KMS-11 (cell line): Measurements from ENCODE around the gene CEL.
"Not testable (repeated sequence)": the region's sequence is repeated elsewhere in the genome, so short reads cannot be mapped to it uniquely, and the experiment has no call there.

Source experiments
- H2AFZ ChIP-seq: fragments of 200-600 bp; sonication (generic); 2 replicates; pipeline ENCODE4 v1.6.1; 2016; ENCODE audit warnings: antibody characterized with exemption, mixed run types, low read depth
- H3K27ac ChIP-seq: fragments of 200-600 bp; sonication (generic); 2 replicates; pipeline ENCODE4 v1.6.1; 2016; ENCODE audit warnings: mild to moderate bottlenecking, mixed run types
- H3K27me3 ChIP-seq: fragments of 200-600 bp; sonication (generic); 2 replicates; pipeline ENCODE4 v1.6.1; 2017; ENCODE audit warnings: mild to moderate bottlenecking, low read depth, mixed run types, moderate library complexity; ENCODE audit not compliant: insufficient read depth
- H3K36me3 ChIP-seq: fragments of 200-600 bp; sonication (generic); 2 replicates; pipeline ENCODE4 v1.6.1; 2017; ENCODE audit warnings: mild to moderate bottlenecking, mixed run types; ENCODE audit not compliant: insufficient read depth
- H3K4me1 ChIP-seq: fragments of 200-600 bp; sonication (generic); 2 replicates; pipeline ENCODE4 v1.6.1; 2016; ENCODE audit warnings: mild to moderate bottlenecking, low read depth, mixed run types; ENCODE audit not compliant: poor library complexity, severe bottlenecking
- H3K4me2 ChIP-seq: fragments of 200-600 bp; sonication (generic); 2 replicates; pipeline ENCODE4 v1.7.0; 2016; ENCODE audit warnings: mild to moderate bottlenecking, mixed run types
- H3K4me3 ChIP-seq: fragments of 200-600 bp; sonication (generic); IDR thresholded peaks from 2 replicates; pipeline ENCODE4 v1.6.1; 2017; ENCODE audit warnings: low read depth, low read length, mixed read lengths; ENCODE audit not compliant: insufficient read depth
- H3K79me2 ChIP-seq: fragments of 200-600 bp; sonication (generic); 2 replicates; pipeline ENCODE4 v1.6.1; 2016; ENCODE audit warnings: low read depth, mixed run types; ENCODE audit not compliant: insufficient read depth
- H3K9ac ChIP-seq: fragments of 200-600 bp; sonication (generic); 2 replicates; pipeline ENCODE4 v1.6.1; 2016; ENCODE audit warnings: mild to moderate bottlenecking, mixed run types
- H4K20me1 ChIP-seq: fragments of 200-600 bp; sonication (generic); 2 replicates; pipeline ENCODE4 v1.6.1; 2016; ENCODE audit warnings: mild to moderate bottlenecking, mixed run types; ENCODE audit not compliant: insufficient read depth
- CTCF ChIP-seq: fragments of 200-600 bp; sonication (generic); conservative IDR thresholded peaks from 2 replicates; pipeline ENCODE4 v1.6.1; 2017; ENCODE audit warnings: low read depth, mild to moderate bottlenecking, antibody characterized with exemption, low read length, moderate library complexity, mixed read lengths

CEL gene

DNA sequence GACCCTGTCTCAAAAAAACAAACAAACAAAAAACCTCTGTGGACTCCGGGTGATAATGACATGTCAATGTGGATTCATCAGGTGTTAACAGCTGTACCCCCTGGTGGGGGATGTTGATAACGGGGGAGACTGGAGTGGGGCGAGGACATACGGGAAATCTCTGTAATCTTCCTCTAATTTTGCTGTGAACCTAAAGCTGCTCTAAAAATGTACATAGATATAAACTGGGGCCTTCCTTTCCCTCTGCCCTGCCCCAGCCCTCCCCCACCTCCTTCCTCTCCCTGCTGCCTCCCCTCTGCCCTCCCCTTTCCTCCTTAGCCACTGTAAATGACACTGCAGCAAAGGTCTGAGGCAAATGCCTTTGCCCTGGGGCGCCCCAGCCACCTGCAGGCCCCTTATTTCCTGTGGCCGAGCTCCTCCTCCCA, 1.4 kb upstream of the CEL start:
- Histone ChIP-seq H3K36me3 (no peaks in the 10 kb centered on the region), H3K79me2 (no peaks in the 10 kb centered on the region), H3K4me1 (peaks cover 29% of the 10 kb centered on the region), H3K4me3 (no peak overlapping the region), H3K4me2 (0 out of 2 replicates have a peak overlapping the region, but pooled peaks have one; percentile 17), H3K27me3 (no peaks in the 10 kb centered on the region), H3K9ac (no peak overlapping the region), H3K27ac (no peak overlapping the region), H4K20me1 (no peaks in the 10 kb centered on the region), H2AFZ (no peak overlapping the region)
- TF ChIP-seq CTCF: no peak

GRCh38 chr9:133061019-133061763, 590 bp upstream of the CEL start:
- H3K4me2 ChIP-seq, H4K20me1 ChIP-seq, H2AFZ ChIP-seq, H3K36me3 ChIP-seq, H3K4me3 ChIP-seq, H3K79me2 ChIP-seq, H3K27me3 ChIP-seq, H3K9ac ChIP-seq, H3K27ac ChIP-seq: not testable (repeated sequence)
- peaks cover 29% of the 10 kb centered on the region for H3K4me1 ChIP-seq

GRCh38 chr9:133062569-133062968, 788 bp downstream of the CEL start:
- not testable (repeated sequence) for H4K20me1 ChIP-seq, H3K36me3 ChIP-seq, H3K27me3 ChIP-seq, H3K4me3 ChIP-seq, H3K9ac ChIP-seq, H3K79me2 ChIP-seq, H3K4me2 ChIP-seq, H2AFZ ChIP-seq, H3K27ac ChIP-seq
- H3K4me1 ChIP-seq: peaks cover 28% of the 10 kb centered on the region

DNA sequence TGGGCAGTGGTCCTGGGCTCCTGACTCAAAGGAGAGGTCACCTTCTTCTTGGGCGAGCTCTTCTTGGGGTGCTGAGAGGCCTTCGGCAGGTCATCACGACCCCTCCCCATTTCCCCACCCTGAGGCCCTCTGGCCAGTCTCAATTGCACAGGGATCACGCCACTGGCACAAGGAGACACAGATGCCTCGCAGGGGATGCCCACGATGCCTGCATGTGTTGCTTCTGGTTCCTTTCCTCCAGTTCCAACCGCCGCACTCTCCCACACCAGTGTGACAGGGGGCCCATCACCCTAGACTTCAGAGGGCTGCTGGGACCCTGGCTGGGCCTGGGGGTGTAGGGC, 1.3 kb downstream of the CEL start:
- no peak overlapping the region for H3K27ac ChIP-seq
- H3K4me1 ChIP-seq: peaks cover 23% of the 10 kb centered on the region
- H2AFZ ChIP-seq: no peak overlapping the region
- no peaks in the 10 kb centered on the region for H3K36me3 ChIP-seq
- no peaks in the 10 kb centered on the region for H3K79me2 ChIP-seq
- no peaks in the 10 kb centered on the region for H3K27me3 ChIP-seq
- no peak overlapping the region for H3K4me3 ChIP-seq
- H3K9ac ChIP-seq: no peak overlapping the region
- no peaks in the 10 kb centered on the region for H4K20me1 ChIP-seq
- H3K4me2 ChIP-seq: no peak overlapping the region
- no peak for TF ChIP-seq CTCF

DNA sequence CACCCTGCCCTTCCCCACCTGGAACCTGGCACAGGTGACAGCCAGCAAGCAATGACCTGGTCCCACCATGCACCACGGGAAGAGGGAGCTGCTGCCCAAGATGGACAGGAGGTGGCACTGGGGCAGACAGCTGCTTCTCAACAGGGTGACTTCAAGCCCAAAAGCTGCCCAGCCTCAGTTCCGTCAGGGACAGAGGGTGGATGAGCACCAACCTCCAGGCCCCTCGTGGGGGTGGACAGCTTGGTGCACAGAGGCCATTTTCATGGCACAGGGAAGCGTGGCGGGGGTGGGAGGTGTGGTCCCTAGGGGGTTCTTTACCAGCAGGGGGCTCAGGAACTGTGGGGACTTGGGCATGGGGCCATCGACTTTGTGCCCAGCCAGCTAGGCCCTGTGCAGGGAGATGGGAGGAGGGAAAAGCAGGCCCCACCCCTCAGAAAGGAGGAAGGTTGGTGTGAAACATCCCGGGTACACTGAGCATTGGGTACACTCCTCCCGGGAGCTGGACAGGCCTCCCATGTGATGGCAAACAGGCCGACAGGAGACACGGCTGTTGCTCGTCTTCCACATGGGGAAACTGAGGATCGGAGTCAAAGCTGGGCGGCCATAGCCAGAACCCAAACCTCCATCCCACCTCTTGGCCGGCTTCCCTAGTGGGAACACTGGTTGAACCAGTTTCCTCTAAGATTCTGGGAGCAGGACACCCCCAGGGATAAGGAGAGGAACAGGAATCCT, 1.9 kb downstream of the CEL start:
- no peak for TF ChIP-seq CTCF
- Histone ChIP-seq H2AFZ (no peak overlapping the region), H4K20me1 (no peaks in the 10 kb centered on the region), H3K27ac (no peak overlapping the region), H3K4me1 (peaks cover 17% of the 10 kb centered on the region), H3K36me3 (no peaks in the 10 kb centered on the region), H3K79me2 (no peaks in the 10 kb centered on the region), H3K9ac (no peak overlapping the region), H3K4me2 (no peak overlapping the region), H3K27me3 (no peaks in the 10 kb centered on the region), H3K4me3 (no peak overlapping the region)
